Epithelial cell of esophagus (primary cell): ENCODE data around the gene LRRC53.

Experiments used
- DNase-seq: peaks from one replicate; pipeline ENCODE4 v3.0.0; 2010; ENCODE audit warnings: low read depth
- H3K4me3 ChIP-seq: 2 replicates; pipeline ENCODE4 v1.5.1; 2011; ENCODE audit warnings: mild to moderate bottlenecking, low read length, control low read depth
- CTCF ChIP-seq: IDR thresholded peaks from 2 replicates; pipeline ENCODE4 v1.5.1; 2011; ENCODE audit warnings: low read depth, mild to moderate bottlenecking, low read length, control low read depth, inconsistent platforms; ENCODE audit not compliant: insufficient read depth; ENCODE audit errors: missing control alignments

The LRRC53 gene

GRCh38 chr1:74478979-74479378 lies 33.4 kb downstream of the LRRC53 start:
- DNase-seq, result no peak
- no peak overlapping the region for H3K4me3 ChIP-seq
- no peak for TF ChIP-seq CTCF

GRCh38 chr1:74474585-74474984 lies 37.8 kb downstream of the LRRC53 start:
- no peak for TF ChIP-seq CTCF
- no peak for DNase-seq
- no peak overlapping the region for H3K4me3 ChIP-seq

- no peak for DNase-seq
- no peak overlapping the region for H3K4me3 ChIP-seq
- TF ChIP-seq CTCF, result no peak
Observed at GRCh38 chr1:74471470-74471869, 40.9 kb downstream of the LRRC53 start.

- DNase-seq, result no peak
- TF ChIP-seq CTCF, result no peak
- H3K4me3 ChIP-seq, result no peak overlapping the region
Observed at GRCh38 chr1:74470936-74471335, 41.5 kb downstream of the LRRC53 start.

- no peak for DNase-seq
- no peak overlapping the region for H3K4me3 ChIP-seq
- TF ChIP-seq CTCF, result no peak
Observed at GRCh38 chr1:74470251-74470650, 42.2 kb downstream of the LRRC53 start.

- peak; percentile 63 for TF ChIP-seq CTCF
- DNase-seq, result peak; percentile 54
Observed at GRCh38 chr1:74468982-74469603, 43.3 kb downstream of the LRRC53 start.

GRCh38 chr1:74467786-74468377 lies 44.5 kb downstream of the LRRC53 start:
- no peak for TF ChIP-seq CTCF
- DNase-seq, result peak; percentile 51
- H3K4me3 ChIP-seq, result no peak overlapping the region

More at GRCh38 chr1:74468982-74469603, 43.3 kb downstream of the LRRC53 start:
- no peak overlapping the region for H3K4me3 ChIP-seq
